ENCODE measurements around the gene CFC1.
"Not testable (repeated sequence)": the region's sequence is repeated elsewhere in the genome, so short reads cannot be mapped to it uniquely, and the experiment has no call there.

- not testable (repeated sequence) for TF ChIP-seq EP300, CTCF (IDR thresholded peaks at IDR 0.05)
Measured at GRCh38 chr2:130599926-130600325, 551 bp upstream of the CFC1 start.

All from ovary (tissue), 3 donors.